ENCODE results near the gene AP2M1.
"Not testable (repeated sequence)": the region's sequence is repeated elsewhere in the genome, so short reads cannot be mapped to it uniquely, and the experiment has no call there.

The AP2M1 gene

DNA sequence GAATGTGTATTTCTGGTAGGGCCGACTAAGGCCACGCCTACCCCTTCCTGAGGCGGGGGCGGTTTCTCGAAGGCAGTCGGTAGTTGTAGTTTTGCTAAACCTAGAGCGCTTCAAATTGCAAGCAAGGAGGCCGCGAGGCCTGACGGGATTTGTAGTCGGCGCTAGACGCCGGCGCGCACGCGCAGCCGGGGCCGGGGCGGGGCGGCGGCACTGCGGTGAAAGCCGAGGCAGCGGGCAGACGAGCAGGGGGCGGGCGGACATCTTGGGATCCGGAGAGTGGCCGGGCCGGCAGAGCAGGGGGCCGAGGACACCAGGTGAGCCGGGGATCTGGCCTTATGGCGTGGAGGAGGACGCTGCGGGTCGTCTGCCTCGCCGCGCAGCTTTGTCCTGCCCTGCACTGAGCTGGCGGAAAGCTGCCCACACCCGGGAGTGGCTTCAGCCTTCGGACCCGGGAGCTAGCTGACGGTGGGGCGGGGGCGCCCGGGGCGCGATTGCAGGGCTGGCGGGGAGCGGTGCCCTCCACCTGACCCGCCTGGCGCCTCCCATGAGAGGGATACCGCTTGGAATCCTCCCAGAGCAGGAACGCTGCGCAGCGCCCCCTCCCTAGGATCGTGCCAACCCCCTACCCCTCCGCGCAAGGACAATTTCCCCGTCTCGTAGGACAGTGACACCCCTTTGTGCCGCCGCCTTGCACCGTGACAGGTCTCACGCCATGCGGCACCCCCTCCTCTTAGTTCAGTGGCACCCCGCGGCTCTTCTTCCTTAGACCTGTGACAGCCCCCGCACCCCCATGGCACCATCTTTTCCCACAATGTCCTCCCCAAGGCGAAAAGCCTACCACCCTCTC lies at the start of gene AP2M1:
Gene AP2M1 (plus strand): TSS at position 210 of the 847 bp plus-strand sequence. CDS start 2,139 bp downstream, outside the sequence.
- peak; percentile 98 for DNase-seq (ENCODE audit: low spot score)

DNA sequence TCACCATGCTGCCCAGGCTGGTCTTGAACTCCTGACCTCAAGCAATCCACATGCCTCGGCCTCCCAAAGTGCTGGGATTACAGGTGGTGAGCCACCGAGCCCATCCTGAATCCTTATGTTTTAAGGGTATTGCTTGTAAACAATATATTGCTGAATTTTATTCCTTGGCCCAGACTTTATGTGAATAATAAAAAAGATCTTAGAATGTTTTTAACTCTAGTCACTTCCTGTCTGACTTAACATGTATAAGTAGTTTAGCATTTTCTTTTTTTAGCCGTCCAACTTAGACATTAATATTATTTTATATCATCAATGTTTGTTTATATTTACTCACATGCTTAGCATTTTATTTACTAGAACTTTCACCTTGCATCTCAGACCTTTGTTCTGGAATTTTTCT lies 48.6 kb upstream of the AP2M1 start:
- no peak for DNase-seq (ENCODE audit: low spot score)

DNA sequence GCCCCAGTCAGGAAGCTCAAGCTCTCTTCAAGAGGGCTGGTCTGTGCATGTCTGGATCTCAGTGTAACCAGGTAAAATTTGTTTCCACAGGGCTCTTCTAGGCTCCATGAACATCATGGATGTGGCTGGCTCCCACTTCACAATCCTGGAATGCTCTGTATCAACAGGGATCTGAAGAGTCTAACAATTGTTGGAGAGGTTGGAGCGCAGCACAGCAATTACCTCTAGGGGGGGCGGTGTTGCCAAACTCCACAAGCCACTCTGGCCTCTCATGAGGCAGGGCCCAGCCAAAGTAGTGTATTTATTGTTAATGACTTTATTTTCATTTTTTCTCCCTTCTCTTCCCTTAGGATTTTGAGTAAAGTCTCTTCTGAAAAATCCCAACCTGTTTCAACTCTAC lies 45.6 kb upstream of the AP2M1 start:
- no peak for DNase-seq (ENCODE audit: low spot score)

DNA sequence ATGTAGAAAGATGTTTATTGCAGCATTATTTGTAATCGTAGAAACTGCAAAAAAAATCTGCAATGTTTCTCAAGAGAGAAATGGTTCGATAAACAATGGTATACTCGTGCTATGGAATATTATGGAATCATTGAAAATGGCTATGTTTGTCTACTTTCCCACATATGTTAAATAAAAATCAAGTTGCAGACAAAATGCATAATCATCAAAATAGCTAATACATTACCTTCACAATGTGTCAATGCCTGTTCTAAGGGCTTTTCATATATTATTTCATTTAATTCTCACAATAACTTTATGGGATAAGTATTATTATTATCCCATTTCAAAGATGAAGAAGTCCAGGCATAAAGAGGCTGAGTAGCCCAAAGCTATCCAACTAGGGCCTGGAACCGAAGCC lies 41.7 kb upstream of the AP2M1 start:
- no peak for DNase-seq (ENCODE audit: low spot score)

DNA sequence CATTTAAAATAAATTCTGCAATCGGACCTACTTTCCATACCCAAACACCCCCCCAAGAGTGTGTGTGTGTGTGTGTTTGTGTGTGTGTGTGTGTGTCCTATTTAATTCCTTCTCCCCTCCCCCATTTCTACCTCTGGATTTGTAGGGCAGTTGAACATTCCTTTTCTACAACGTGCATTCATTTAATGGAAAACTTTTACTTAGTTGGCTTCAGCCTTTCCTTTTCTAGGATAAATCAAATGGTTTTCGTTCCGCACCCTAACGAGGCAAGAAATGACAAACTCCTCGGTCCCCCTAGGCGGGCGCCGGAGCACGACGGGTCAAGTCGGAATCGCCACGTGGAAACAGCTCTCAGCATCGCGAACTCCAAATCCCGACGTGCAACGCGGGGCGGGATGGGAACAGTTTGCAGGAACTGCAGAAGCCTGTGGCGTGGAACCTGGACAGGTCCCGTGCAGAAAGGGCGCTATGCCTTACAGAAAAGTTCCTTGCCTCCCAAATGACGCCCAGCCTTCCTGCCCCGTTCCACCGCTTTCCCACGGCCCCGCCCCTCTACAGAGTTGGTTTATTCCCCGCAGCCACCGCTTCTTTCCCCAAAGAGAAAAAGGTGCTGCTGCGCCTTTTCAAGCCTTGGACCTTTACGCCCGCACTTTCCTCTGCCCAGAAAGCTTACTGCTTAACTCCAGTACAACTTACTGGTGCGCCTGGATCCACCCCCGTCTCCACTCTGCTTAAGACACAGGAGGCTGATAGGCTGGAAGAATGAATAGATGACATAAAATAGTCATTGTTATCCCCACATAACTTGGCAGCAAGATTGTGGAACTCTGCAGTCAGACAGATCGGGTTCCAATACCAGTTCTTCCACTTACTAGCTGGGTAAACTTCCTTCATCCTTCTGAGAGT lies 40.6 kb upstream of the AP2M1 start:
- DNase-seq (ENCODE audit: low spot score), result peak; percentile 65

DNA sequence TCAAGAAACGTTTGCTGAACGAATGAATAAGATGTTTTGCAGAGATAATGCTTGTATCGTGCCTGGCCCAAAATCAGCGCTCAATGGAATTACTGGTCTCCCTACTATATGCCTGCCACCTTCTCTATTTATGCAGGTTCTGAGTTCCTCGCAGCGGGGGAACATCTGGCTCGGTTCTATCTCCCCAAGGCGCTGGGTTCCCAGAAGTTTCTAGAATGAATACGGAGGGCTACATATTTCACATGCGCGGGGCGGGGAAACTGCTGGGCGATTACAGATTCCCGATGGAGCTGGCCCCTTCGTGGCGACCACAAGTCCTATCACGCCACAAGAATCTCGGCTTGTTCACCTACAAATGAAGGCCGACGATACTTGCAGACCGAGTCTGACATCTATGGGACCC lies 39.9 kb upstream of the AP2M1 start:
- DNase-seq (ENCODE audit: low spot score), result peak; percentile 17

DNA sequence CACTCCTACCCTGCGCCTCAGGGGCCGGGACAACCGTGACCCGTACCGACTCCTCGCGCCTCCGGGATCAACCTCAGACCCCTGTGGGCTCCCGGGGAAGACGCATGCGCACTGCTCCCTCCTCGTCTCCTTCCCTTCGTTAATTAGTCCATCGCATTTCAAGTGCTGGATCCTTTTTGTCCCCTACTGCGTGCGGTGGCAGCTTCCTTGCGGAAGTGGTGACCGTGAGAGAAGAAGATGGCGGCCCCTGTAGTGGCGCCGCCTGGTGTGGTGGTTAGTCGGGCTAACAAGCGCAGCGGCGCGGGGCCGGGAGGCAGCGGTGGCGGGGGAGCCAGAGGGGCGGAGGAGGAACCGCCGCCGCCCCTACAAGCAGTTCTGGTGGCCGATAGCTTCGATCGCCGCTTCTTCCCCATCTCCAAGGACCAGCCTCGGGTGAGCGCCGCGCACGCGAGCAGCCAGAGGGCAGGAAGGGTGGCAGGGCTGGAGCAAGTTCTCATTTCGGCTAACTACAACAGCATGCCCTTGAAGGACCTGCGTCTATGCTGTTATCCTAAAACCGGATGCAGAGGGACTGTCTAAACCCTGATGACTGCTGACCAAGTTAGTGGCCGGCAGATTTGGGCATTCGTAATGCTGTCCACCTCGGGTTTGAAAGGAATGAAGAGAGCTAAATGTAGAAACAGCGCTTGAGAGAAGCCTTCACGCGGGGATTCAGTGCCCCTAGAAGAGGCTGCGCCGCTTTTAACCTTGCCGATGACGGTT lies 39.3 kb upstream of the AP2M1 start, which contains the start of gene EIF2B5:
Gene EIF2B5 (plus strand): TSS at position 210 of the 762 bp plus-strand sequence. CDS start 28 bp downstream, at position 238.
- peak; percentile 92 for DNase-seq (ENCODE audit: low spot score)

DNA sequence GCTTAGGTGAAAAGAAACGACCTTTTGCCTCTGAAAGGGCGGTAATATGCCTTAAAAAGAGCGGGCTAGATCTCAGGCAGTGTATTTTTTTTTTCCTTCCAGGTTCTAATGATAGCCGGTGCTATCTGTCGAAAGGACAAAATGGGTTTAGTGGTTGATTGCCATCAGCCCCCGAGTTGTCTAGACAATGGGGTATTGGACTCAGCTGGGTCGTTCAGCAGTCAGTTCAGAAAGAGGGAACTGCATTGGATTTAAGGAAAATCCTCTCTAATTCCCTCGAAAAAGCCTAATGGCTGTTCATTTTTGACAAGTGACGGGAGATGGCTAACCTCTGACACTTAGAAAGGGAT lies 38.8 kb upstream of the AP2M1 start:
- DNase-seq (ENCODE audit: low spot score), result no peak

DNA sequence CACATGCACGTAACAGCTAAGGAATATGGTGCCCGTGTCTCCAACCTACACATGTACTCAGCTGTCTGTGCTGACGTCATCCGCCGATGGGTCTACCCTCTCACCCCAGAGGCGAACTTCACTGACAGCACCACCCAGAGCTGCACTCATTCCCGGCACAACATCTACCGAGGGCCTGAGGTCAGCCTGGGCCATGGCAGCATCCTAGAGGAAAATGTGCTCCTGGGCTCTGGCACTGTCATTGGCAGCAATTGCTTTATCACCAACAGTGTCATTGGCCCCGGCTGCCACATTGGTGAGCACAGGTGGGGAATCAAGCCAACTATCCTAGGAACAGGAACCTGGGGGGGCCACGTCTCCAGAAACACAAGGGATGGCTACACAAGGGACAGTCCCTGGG lies 34.2 kb upstream of the AP2M1 start:
- DNase-seq (ENCODE audit: low spot score), result no peak

DNA sequence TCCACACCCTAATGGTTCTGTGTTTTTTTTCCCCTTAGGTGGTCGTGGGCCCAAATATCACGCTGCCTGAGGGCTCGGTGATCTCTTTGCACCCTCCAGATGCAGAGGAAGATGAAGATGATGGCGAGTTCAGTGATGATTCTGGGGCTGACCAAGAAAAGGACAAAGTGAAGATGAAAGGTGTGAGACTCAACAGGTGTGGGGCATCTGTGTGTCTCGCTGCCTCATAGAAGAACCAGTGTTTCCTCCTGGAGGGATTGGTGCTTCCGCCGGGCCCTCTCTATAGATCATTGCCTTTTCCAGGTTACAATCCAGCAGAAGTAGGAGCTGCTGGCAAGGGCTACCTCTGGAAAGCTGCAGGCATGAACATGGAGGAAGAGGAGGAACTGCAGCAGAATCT lies 32.5 kb upstream of the AP2M1 start:
- no peak for DNase-seq (ENCODE audit: low spot score)

DNA sequence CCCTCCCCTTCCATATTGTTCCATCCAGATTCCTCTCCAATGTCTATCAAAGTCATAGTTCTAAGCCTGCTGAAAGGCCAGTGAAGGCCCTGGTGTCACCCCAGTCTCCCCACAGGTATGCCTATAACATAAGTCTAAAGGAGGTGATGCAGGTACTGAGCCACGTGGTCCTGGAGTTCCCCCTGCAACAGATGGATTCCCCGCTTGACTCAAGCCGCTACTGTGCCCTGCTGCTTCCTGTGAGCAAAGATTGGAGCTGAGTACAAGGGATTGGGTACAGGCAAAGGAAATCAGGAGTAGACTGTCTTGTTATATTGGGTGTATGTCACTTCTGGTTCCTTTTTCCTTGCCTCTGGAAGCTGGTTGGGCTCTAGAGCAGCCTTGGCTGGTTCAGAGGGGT lies 31.3 kb upstream of the AP2M1 start:
- no peak for DNase-seq (ENCODE audit: low spot score)

DNA sequence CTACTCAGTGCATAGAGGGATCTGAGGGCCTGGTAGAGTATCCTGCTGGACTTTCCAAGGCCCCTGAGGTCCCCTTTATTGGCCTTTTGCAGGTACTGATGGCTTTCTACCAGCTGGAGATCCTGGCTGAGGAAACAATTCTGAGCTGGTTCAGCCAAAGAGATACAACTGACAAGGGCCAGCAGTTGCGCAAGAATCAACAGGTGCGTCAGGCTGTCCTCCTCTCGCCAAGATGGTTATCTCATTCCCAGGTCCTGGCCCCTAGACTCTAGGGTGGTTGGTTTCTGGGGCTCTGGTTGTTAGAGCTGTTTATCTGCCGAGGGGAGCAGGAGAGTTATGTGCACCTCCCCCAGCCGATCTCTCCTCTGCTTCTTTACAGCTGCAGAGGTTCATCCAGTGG lies 30.1 kb upstream of the AP2M1 start:
- no peak for DNase-seq (ENCODE audit: low spot score)

DNA sequence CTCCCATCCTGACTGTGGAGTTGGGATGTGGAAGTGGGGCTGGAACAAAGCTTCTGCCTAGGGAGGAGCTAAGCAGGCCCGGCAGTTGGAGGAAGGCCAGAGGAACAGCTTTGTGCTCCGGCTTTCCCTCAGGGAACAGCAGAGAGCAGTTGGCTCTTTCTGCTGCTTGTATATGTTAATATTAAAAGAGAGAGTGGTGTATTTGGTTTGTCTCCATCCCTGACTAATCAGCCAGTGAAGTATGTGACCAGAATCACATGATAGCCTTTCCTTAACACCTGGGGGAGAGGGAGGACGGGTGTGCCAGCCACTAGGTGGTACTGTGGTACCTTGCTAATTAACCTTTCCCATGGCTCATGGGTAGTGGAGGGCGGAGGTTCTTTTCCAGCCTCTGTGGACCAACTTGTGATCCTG lies 29.5 kb upstream of the AP2M1 start:
- DNase-seq (ENCODE audit: low spot score), result peak; percentile 24

DNA sequence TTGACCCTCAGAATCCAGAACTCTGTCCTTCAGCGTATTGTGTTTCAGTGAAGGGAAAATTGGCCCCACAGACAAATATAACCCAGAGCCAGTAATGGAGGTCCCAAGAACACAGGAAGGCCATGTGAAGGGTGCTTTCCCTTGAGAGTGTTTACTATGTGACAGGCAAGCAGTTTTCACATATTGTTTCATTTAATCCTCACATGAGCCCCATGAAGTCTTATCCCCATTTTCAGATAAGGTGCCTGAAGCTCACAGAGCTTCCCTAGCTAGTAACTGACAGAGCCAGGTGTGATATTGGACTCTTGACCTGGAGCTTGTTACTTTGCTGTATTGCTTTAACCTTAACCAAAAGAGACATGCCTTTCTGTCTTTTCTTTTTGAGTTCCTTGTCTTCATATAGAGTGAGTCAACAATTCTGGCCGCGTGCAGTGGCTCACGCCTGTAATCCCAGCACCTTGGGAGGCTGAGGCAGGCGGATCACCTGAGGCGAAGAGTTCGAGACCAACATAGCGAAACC lies 28.8 kb upstream of the AP2M1 start:
- DNase-seq (ENCODE audit: low spot score), result no peak

DNA sequence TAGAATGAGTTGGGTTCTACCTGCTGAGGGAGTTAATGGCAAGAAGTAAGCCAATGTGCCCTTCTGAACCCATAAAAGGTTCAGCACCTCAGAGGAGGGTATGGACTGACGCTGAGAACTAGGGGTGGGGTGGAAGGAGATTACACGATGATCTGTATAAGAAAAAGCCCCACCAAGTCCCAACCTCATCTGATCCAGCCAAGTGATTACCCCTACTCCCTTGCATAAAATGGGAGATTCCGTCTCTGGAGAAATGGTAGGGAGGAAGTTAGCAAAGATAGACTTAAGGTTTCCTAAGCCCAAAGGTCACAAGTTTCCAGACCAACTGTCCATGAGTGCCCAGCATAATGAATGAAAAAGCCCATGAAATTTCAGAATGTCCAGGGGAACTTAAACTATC lies 26.6 kb upstream of the AP2M1 start:
- no peak for DNase-seq (ENCODE audit: low spot score)

DNA sequence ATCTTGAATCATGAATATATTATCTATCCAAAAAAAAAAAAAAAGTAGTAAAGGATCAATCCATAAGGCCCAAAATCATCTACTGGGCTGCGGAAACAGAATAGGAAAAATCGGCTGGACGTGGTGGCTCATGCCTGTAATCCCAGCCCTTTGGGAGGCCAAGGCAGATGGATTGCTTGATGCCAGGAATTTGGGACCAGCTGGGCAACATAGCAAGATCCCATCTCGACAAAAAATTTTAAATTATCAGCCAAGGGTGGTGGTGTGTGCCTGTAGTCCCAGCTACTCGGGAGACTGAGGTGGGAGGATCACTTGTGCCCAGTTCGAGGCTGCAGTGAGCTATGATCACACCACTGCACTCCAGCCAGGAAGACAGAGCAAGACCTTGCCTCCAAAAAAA lies 25.5 kb upstream of the AP2M1 start:
- no peak for DNase-seq (ENCODE audit: low spot score)

DNA sequence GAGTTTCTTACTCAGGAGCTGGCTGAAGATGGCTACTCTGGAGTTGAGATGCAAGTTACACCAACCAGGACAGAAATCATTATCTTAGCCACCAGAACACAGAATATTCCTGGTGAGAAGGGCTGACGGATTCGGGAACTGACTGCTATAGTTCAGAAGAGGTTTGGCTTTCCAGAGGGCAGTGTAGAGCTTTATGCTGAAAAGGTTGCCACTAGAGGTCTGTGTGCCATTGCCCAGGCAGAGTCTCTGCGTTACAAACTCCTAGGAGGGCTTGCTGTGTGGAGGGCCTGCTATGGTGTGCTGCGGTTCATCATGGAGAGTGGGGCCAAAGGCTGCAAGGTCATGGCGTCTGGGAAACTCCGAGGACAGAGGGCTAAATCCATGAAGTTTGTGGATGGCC lies 24.9 kb upstream of the AP2M1 start:
- not testable (repeated sequence) for DNase-seq (ENCODE audit: low spot score)

DNA sequence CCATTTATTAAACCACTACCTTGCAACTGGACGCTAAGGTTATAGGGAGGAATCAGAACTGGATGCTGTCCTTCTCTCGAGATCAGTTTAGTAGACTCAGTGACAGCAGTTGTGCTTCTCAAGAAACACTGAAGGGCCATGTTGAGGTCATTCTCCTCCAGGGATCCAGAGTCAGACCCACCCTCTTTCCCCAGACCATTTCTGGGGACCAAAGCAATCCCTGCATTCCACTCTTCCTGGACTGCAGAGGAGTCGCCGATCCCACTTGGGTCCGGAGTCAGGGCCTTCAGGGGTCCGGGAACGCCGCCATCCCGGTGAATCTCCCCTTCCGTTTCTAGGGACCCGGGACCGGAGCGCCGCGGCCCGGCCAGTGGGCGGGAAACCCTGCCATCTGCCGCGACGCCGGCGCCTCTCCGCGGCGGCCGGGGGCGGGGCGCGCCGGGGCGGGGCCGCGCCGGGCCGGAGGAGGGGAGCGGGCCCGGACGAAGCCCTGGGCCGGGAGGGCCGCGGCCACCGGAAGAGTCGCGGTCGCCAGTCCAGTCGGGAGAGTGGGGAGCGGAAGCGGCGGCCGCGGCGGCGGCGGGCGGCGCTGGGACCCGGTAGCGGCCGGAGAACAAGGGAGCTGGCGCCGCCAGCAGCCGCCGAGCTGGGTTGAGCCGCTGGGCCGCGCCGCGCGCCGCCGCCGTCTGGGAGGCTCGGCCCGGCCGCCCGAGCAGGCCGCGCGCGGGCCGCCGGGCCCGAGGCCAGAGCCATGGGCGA lies 19.6 kb upstream of the AP2M1 start, which contains the start of gene DVL3:
Gene DVL3 (plus strand): TSS at position 493 of the 759 bp plus-strand sequence. CDS start 259 bp downstream, at position 752.
- peak; percentile 41 for DNase-seq (ENCODE audit: low spot score)

DNA sequence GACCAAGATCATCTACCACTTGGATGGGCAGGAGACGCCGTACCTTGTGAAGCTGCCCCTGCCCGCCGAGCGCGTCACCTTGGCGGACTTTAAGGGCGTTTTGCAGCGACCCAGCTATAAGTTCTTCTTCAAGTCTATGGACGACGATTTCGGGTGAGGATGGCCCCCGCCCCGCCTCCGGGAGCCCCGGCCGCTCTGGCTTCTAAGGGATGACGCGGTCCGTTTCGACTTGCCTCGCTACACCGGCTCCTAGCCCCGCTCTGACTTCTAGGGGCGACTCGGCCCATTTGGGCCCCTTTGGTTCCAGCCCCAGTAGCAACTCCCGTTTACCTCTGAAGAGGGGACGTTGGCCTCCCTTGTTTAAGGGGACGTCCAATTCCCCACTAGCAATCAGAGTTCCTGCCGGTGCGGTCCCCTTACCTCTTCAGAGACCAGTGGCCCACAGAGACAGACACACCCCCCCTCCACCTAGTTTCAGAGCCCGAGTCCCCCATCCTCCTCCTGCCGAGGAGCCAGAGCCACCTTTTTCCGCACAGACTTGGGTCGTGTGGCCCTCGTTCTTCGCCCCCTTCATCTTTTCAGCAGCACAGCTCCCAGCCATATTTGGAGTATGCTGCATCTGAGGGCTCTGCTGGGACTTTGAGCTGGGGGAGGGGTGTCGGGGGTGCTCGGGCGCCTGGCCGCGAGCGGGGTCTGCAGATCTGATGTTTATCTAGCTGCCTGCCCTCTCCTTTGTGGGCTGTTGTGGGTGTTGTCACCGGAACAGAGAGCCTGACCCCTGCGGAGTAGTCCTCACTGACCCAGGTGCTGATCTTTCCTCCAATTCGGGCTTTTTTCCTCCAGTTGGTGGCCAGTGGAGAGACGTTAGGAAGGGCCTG lies 18.8 kb upstream of the AP2M1 start:
- DNase-seq (ENCODE audit: low spot score), result peak; percentile 20

DNA sequence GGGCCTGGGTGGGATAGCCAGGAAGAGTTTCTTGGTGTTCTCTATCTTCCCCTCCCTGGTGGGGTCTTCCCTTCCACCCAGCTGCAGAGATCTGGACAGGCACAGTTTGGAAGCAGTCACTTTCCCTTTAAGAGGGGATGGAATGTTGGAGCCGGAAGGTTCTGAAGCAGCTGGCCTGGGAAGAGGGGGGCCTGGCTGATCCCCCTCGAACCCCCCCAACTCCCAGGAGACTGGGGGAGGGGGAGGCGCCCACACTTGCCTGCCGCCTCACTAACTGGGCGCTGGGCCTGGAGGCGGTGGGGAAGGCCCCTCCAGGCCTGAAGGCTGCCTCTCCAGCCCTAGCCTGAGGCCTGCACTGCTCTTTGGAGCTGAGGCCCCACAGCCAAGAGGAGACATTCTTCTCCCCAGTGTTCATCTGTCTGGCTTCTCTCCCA lies 18.1 kb upstream of the AP2M1 start:
- no peak for DNase-seq (ENCODE audit: low spot score)

Data from activated CD4-positive, alpha-beta T cell treated with anti-CD3 and anti-CD28 coated beads, Interleukin-2, Interleukin-4, amounts not matched to agents 100 ng/mL and 50 ng/mL, durations not matched to agents 16 hours and 8 hours (primary cell).